Breast epithelium (tissue), 3 donors: ENCODE results near the gene CHORDC1.

Experiments used
- CTCF ChIP-seq, 3 donors: fragments of 450-650 bp; IDR thresholded peaks; one replicate each; pipeline ENCODE4 v1.5.1; 2016 to 2017; ENCODE audit warnings: antibody characterized with exemption in 3 of 3, mild to moderate bottlenecking in 3 of 3, moderate library complexity in 3 of 3
- POLR2A ChIP-seq: fragments of 450-650 bp; IDR thresholded peaks from one replicate; pipeline ENCODE4 v1.6.1; 2016; ENCODE audit warnings: antibody characterized with exemption, mild to moderate bottlenecking, moderate library complexity
- POLR2AphosphoS5 ChIP-seq, 3 donors: sonication (generic); formaldehyde crosslinking; IDR thresholded peaks; one replicate each; pipeline ENCODE4 v1.6.1; 2017; ENCODE audit warnings: antibody characterized with exemption in 3 of 3

- no peak for TF ChIP-seq CTCF (IDR thresholded peaks at IDR 0.05)
- TF ChIP-seq POLR2A: no peak
- TF ChIP-seq POLR2AphosphoS5 (IDR thresholded peaks at IDR 0.05): no peak
Observed at GRCh38 chr11:90204407-90204806, 18.4 kb downstream of the CHORDC1 start.
